GM19023 (cell line): ENCODE results near the gene PCYT1A.
"Not testable (repeated sequence)": the region's sequence is repeated elsewhere in the genome, so short reads cannot be mapped to it uniquely, and the experiment has no call there.

Source experiments
- ATAC-seq: cut with Tn5 transposase; IDR thresholded peaks from one replicate; pipeline ENCODE4 v1.9.1; 2021; ENCODE audit warnings: mild to moderate bottlenecking, moderate library complexity; ENCODE audit not compliant: unreplicated experiment

PCYT1A gene

DNA sequence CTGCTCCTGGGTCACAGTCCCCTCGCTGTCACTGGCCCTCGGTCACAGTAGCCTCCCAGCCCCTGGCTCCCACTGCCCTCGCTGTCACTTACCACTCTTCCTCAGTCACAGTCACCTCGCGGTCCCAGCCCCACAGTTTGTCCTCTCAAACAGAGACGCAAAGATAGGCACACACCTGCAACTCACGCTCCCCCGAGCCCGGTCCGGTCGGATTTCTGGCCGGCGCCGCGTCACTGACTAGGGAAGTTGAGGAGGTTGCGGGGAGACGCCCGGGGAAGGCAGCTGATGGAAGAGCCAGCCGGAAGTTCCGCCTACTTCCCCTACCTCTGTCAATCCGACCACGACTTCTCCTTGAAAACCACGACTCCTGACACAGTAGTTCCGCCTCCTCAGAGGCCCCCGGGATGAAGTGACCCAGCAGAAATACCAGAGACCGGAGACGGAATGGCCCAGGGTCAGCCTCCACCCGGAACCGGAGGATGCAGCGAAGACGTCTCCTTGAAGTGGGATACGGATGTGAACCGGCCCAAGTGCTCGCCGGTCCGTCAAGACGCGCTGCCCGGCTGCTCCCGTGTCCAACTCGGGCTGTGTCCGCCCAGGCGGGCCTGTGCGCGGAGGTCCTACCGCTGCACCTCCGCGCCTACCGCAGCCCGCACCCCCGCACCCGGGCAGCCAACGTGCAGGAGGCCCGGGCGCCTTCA is at the start of gene PCYT1A:
TSS of gene PCYT1A (minus strand) at position 287 of the 701 bp plus-strand sequence. CDS start 17,195 bp downstream, outside the sequence.
- ATAC-seq = peak; percentile 84

DNA sequence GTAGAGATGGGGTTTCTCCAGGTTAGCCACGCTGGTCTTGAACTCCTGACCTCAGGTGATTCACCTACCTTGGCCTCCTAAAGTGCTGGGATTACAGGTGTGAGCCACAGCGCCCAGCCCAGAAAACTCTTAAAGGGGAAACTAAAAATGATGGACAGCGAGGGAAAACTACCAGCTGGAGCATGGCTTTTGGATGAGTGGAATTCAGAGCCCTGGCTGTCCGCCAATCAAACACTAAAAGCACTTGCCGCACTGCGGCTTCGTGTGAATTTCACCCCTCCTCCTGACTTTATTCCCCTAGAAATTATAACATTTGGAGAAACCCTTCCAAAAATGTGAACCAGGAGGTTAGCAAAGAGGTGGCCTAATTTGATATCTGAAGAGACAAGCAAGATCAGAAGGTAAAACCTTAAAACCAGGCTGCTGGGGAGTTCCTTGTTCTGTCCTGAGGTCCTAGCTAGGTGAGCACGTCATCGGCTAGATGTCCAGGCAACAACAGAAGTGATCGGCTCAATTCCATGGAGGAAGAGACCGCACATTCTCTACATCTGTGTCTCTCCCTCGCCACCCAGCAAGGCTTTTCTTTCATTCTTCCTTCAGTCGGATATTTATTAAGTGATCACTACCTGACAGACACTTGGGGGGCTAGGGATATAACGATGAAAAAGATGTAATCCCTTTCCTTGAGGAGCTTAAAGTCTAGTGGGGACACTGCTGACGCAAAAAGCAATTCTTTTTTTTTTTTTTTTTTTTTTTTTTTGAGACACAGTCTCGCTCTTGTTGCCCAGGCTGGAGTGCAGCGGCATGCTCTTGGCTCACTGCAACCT is 49.0 kb upstream of the PCYT1A start:
- no peak for ATAC-seq

DNA sequence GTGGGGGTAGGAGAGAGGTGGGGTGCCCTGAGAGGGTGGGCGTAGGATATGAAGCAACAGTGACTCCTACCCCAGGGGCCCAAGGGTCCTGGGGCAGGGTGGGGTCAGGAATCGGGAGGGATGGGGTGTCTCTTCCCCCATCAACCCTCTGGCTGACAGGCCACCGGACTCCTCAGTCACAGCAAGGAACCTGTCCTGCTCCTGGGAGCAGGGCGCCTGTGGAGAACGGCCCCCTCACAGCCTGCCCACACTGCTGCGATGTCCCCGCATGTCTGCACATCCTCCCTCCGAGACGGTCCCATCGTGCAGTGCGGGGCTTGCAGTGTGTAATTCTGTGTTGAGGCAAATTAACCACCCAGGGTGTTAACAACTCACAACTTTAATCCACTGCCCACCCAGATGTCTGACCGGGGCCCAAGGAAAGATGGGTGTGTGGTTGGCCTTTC is 48.0 kb upstream of the PCYT1A start:
- ATAC-seq = no peak

DNA sequence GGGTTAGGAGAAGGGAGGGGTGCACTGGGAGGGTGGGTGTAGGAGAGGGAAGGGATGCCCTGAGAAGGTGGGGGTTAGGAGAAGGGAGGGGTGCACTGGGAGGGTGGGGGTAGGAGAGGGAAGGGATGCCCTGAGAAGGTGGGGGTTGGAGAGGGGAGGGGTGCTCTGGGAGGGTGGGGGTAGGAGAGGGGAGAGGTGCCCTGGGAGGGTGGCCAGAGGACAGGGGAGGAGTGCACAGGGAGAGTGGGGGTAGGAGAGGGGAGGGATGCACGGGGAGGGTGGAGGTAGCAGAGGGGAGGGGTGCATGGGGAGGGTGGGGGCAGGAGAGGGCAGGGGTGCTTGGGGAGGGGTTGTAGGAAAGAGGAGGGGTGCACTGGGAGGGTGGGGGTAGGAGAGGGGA is 47.5 kb upstream of the PCYT1A start:
- ATAC-seq = no peak

DNA sequence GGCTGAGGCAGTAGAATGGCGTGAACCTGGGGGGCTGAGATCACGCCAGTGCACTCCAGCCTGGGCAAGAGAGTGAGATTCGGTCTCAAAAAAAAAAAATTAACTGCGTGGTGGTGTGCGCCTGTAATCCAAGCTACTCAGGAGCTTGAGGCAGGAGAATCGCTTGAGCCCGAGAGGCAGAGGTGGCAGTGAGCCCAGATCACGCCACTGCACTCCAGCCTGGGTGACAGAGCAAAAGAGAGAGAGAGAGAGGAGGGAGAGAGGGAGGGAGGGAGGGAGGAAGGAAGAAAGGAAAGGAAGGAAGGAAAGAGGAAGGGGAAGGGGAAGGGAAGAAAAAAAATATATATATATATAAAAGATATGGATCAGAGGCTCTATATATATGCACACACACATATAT is 44.6 kb upstream of the PCYT1A start:
- no peak for ATAC-seq

DNA sequence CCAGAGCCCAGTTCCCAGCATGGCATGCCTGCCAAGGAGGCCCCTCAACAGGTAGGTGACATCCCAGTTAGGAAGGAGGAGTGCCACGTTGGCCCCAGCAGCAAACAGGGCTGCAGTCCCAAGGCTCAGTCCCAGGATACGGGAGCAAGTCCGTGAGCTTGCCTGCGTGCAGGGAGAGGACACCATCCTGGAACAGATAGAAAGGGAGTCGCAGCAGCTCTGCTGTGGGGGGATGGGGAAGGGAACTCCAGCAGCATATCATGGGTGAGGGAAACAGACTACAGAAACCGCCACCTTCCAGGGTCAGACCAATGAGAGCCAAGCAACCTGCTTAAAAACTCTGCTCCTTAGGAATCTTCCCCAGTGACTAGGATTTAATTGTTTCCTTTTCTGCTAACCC is 39.9 kb upstream of the PCYT1A start:
- no peak for ATAC-seq

DNA sequence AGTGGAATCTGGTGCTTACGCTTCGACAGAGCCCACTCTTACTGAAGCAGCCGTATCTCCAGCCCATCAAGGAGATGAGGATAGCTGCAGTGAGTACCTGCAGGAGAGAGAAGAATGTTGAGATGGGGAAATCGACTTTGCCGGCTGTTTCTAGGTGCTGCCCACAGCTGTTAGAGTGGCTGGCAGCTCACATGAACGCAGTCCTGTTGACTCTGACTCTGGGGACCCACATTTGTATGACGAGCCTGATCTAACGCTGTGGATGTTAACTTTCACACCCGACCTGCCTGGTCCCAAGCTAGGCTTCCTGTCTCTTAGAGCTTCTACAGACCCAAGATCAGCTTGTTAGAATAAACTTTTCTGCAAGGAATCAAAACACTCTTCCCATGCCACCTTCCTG is 39.4 kb upstream of the PCYT1A start:
- no peak for ATAC-seq

DNA sequence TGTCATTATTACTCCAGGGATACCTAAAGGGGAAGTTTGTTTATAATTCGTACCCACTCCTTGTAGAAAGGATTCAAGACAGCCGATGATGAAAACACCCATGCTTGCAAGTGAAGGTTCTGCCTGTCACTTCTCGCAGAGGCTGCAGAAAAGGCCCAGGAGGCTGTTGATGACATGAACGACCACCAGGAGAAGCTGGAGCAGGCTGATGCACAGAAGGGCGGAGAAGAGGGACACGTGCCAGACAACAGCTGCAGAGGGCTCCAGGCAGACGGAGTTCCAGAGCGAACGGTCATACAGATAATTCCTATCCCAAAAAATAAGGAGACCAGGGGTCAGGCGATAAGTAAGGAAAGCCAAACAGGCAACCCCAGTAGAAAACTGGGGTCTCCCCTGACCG is 36.2 kb upstream of the PCYT1A start:
- no peak for ATAC-seq

DNA sequence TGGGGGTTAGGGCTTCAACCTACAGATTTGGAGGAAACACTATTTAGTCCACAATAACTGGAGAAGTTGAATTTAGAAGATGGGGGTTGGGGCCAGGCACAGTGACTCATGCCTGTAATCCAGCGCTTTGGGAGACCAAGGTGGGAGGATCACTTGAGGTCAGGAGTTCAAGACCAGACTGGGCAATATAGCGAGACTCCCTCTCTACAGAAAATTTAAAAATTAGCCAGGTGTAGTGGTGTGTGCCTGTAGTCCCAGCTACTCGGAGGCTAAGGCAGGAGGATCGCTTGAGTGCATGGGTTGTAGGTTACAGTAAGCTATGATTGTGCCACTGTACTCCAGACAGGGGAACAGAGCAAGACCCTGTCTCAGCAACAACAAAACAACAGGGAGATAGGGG is 35.5 kb upstream of the PCYT1A start:
- no peak for ATAC-seq

DNA sequence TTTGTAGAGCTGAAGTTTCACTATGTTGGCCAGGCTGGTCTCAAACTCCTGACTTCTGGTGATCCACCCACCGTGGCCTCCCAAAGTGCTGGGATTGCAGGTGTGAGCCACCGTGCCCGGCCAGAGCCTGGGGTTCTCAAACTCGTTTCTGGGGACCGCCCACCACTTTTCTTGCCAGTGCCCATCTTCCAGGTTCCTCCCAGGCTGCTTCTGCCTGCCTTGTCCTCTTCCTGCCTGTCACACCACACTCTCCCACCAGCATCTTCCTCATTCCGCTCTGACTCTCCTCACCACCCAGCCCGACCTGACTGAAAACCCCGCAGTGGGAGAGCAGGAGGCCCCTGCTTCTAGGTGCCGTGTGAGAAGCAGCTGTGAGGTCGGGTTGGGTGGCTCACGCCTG is 33.6 kb upstream of the PCYT1A start:
- no peak for ATAC-seq

DNA sequence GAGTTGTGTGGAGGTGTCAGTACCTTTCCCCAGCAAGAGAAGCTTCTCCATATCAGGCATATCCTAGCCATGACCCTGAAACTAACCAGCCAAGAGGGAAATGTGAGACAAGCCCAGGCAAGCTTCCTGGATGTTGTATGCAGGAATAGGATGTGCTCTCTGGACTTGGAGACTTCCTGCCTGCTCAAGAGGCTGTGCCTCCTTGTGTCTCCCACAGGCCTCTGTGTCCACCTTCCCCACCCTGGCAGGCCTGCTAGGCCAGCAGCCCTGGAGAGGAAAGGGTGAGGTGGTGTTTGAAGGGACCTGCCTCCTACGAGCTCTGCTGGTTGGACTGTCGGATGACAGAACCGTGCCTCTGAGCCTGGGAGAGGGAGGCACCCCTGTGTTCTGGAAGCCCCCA is 32.6 kb upstream of the PCYT1A start:
- ATAC-seq = no peak

DNA sequence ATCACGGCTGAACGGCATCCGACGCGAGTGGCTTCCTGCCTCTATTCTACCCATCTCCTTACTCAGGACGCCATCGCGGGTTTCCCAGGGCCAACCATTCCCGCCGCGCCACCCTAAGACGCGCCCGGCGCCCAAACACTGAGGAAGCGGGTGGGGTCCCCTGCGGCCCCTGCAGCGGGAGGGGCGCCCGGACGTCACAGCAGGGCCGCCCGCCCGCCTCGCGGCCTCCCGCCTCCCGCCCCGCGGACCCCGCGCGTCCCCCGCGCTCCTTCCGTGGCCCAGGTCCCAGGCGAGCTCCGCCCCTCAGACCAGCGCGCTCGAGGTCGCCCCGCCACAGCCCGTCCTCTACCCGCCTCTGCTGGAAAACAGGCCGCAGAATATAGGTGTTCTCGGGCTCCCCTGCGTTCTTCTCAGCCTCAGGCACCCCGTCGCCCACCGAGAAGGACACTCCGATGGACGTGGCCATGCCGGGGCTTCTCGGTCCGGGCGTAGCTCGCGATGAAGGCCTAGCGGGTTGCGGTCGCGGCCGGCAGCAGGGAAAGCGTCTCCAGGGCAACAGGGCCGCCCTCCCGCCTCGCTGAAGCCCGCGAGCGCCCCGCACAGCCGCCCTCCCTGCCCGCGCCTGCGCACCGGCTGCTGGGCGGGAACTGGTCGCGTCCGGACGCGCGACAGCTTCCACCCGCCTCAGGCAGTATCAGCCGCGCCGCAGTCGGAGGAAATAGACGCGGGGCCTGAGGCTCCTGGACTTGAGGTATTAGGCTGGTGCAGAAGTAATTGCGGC is 30.4 kb upstream of the PCYT1A start, which contains the start of gene DYNLT2B:
TSS of gene DYNLT2B (minus strand) at position 554 of the 781 bp plus-strand sequence. CDS start at position 466, 88 bp downstream.
- ATAC-seq = peak; percentile 85

DNA sequence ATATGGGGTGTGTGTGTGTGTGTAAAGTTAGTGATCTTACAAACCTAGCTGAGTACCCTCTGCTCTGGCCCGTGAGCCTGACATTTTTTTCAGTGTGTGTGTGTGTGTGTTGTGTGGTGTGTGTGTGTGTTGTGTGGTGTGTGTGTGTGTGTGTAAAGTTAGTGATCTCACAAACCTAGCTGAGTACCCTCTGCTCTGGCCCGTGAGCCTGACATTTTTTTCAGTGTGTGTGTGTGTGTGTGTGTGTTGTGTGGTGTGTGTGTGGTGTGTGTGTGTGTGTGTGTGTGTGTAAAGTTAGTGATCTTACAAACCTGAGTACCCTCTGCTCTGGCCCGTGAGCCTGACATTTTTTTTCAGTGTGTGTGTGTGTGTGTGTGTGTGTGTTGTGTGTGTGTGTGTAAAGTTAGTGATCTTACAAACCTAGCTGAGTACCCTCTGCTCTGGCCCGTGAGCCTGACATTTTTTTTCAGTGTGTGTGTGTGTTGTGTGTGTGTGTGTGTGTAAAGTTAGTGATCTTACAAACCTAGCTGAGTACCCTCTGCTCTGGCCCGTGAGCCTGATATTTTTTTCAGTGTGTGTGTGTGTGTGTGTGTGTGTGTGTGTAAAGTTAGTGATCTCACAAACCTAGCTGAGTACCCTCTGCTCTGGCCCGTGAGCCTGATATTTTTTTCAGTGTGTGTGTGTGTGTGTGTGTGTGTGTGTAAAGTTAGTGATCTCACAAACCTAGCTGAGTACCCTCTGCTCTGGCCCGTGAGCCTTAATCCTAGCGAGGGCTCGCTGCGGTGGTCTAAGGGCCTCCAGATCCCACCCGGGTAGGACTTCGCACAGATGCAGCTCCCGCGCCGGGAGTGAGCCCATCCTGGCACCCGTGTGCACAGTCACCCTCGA is 29.5 kb upstream of the PCYT1A start:
- ATAC-seq = not testable (repeated sequence)

DNA sequence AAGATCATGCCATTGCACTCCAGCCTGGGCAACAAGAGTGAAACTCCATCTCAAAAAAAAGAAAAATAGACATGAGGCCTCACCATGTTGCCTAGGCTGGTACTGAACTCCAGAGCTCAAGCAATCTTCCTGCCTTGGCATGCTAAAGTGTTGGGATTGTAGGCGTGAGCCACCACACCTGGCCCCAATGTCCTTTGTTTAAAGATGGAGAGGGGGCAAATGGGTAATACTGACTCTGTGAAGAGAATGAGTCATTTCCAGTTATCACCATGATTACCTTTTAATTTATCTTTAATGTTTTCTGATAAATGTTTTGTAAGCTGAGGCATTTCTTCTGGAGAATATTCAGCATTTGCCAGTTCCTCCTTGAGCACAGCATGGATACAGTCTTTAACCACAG is 28.3 kb upstream of the PCYT1A start:
- no peak for ATAC-seq

DNA sequence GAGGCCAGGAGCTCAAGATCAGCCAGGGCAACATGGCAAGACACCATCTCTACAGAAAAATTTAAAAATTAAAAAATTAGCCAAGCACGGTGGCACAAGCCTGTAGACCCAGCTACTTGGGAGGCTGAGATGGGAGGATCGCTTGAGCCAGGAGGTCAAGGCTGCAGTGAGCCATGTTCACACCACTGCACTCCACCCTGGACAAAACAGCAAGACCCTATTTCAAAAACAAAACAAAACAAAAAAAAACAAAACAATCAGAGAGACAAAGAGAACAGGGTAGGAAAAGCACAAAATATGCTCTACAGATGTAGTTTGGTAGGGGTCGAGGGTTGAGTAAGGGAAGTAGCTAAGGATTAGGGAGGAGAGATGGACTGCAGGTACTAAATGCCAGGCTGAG is 27.1 kb upstream of the PCYT1A start:
- ATAC-seq = no peak

DNA sequence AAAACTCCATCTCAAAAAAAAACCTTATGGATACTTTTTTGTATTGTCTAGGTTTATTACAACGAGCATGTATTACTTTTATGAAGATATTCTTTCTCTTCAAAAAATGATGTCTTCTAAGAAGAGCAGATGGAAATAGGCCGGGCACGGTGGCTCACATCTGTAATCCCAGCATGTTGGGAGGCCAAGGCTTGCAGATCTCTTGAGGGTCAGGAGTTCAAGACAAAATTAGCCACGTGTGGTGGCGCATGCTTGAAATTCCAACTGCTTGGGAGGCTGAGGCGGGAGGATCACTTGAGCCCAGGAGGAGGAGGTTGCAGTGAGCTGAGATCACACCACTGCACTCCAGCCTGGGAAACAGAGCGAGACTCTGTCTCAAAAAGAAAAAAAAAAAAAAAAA is 26.6 kb upstream of the PCYT1A start:
- ATAC-seq = not testable (repeated sequence)

DNA sequence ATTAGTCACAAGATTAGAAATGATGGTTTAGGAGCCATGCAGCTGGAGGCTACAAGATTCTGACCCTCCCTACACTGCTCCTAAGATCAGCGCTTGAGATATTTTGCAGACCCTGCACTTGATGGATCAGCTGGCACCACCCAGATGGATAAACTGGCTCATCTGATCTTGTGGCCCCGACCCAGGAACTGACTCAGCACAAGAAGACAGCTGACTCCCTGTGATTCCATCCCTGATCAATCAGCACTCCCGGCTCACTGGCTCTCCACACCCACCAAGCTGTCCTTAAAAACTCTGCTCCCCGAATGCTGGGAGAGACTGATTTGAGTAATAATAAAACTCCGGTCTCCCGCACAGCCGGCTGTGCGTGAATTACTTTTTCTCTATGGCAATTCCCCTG is 15.4 kb upstream of the PCYT1A start:
- ATAC-seq = not testable (repeated sequence)

DNA sequence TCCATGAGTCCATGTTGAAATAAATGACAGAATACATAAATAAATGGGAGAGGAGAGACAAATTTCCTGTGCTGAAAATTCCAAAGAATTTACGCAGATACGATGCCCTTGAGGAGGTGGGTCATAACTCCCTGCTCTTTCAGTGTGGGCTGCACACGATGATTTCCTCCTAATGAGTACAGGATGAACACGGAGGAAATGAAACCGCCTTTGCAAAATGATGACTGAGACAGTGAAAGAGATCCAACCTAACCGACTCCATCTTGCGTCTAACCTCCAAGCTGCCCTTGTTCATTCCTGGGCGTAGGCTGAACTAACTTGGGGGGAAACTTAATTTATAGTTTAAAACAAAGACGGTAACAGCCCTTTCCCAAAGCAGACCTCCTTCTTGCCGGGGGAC is 15.0 kb upstream of the PCYT1A start:
- ATAC-seq = not testable (repeated sequence)

DNA sequence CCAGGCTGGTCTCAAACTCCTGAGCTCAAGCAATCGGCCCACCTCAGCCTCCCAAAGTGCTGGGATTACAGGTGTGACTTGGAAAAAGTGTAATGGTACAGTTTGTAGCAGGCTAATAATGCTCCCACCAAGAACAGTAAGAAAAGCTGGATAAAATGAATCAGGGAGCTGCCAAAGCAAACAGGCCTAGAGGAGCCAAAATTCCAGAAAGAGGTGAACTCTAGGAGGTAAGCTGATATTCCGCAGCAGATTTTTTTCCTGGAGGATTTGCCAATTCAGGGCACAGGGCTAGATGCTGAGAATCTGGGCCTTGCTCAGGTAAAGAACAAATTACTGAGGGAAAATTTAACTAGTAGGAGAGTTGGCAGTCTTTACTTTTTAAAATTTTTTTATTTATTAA is 11.0 kb upstream of the PCYT1A start:
- ATAC-seq = no peak

DNA sequence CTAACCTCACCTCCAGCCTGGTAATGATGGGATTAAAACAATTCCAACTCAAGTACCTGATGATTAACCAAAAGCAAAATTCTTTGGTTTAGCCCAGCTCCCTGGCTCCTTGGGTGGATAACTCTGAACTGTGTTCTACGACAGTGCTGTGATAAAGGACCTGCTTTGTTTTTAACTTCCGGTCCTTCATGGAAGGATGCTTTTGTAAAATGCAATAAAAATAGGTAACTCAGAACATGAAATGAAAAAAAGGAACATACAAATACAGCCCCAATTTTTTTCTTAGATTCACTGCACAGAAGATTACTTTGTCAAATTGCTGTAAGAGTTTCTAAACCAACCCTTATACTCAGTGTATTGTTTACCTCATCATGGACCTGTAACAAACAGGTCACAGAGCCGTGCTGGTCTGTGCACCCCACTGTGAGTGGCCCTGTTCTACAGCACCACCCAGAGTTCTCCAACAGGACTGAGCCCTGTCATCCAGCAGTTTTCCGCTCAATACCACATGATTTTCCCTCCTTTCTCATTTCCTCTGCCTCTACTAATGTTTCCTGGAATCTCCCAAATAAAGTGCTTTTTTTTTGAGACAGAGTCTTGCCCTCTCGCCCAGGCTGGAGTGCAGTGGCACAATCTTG is 4.9 kb upstream of the PCYT1A start:
- ATAC-seq = no peak
